Mesothelial cell of epicardium (in vitro differentiated cells): ENCODE measurements around the gene CD36. TPM values are rescaled to one million over a fixed set of nuclear protein-coding genes. Genes with fewer than 3 reads are reported as not detected.

Experiments used
- DNase-seq, 2 experiments: peaks; one replicate each; pipeline ENCODE4 v3.0.0; 2021; ENCODE audit warnings: low spot score in 2 of 2; ENCODE audit not compliant: unreplicated experiment in 2 of 2
- H3K27ac Mint-ChIP-seq: 2 replicates; pipeline ENCODE4 v1.8.0; 2021; ENCODE audit warnings: mixed read lengths
- H3K27me3 Mint-ChIP-seq: 2 replicates; pipeline ENCODE4 v1.8.0; 2021; ENCODE audit warnings: low read depth, mixed read lengths
- H3K36me3 Mint-ChIP-seq: 2 replicates; pipeline ENCODE4 v1.8.0; 2021; ENCODE audit warnings: mixed read lengths
- H3K4me1 Mint-ChIP-seq: 2 replicates; pipeline ENCODE4 v1.8.0; 2021; ENCODE audit warnings: mixed read lengths
- H3K4me3 Mint-ChIP-seq: 2 replicates; pipeline ENCODE4 v1.8.0; 2021; ENCODE audit warnings: mild to moderate bottlenecking, moderate library complexity, mixed read lengths
- H3K9me3 Mint-ChIP-seq: 2 replicates; pipeline ENCODE4 v1.8.0; 2021; ENCODE audit warnings: mixed read lengths
- total RNA-seq: library from RNA; stranded (reverse); gene quantifications from 3 replicates; pipeline ENCODE4 v1.2.1, GENCODE V29; 2021
- TF ChIP-seq, protein P1 (sequence below): fragments of 200-600 bp; sonication (generic); IDR thresholded peaks from one replicate; pipeline ENCODE4 v1.5.0; 2021; ENCODE audit warnings: antibody characterized with exemption; ENCODE audit not compliant: unreplicated experiment

The CD36 gene
- total RNA-seq, 1 donor from 2014 or later, result 0.34 TPM

DNA sequence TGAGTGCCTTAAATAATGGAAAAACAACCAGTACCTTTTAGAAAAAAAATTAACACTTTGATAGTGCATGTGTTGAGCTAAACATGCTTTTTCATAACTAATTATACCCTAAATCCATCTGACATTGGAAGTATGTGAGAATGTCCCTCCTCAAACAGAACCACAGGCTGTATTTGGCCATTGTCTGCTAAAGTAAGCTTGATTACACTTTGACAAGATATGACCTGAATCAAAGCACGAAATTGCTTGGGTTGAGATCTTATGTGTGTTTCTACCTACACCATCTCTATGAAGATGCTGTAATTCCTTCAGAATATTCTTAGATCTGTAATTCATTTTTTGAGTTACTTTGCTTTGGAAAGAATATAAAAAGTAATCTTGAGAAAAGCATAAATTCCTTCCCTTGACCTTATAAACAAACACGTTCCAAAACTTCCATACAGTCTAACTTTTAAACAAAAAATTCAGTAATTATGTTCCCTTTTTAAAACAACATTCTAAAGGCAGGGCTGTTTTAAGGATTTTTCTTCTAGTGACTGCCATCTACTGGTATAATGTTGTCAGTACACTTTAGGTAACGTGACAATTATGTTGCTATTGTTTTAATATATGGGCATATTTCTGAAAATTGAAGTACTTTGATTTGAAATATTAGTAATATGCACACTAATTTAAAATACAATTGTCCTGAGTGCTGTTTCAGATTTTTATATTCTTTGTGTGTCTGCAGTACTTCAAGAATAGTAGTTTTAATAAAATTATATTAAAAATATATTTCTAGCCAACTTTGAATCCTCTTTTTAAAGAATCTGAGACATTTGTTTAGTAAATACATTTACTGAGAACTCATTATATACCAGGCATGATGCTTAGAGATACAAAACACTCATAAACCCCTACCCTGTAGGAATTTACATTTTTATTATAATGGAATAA is 20.9 kb downstream of the CD36 start:
- H3K9me3 Mint-ChIP-seq, result no peaks in the 10 kb centered on the region
- no peak for DNase-seq
- H3K36me3 Mint-ChIP-seq, result no peaks in the 10 kb centered on the region
- no peak overlapping the region for H3K4me3 Mint-ChIP-seq
- TF ChIP-seq, protein P1, sequence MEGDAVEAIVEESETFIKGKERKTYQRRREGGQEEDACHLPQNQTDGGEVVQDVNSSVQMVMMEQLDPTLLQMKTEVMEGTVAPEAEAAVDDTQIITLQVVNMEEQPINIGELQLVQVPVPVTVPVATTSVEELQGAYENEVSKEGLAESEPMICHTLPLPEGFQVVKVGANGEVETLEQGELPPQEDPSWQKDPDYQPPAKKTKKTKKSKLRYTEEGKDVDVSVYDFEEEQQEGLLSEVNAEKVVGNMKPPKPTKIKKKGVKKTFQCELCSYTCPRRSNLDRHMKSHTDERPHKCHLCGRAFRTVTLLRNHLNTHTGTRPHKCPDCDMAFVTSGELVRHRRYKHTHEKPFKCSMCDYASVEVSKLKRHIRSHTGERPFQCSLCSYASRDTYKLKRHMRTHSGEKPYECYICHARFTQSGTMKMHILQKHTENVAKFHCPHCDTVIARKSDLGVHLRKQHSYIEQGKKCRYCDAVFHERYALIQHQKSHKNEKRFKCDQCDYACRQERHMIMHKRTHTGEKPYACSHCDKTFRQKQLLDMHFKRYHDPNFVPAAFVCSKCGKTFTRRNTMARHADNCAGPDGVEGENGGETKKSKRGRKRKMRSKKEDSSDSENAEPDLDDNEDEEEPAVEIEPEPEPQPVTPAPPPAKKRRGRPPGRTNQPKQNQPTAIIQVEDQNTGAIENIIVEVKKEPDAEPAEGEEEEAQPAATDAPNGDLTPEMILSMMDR, result peak; percentile 86
- H3K27ac Mint-ChIP-seq, result no peak overlapping the region
- H3K4me1 Mint-ChIP-seq, result peaks cover 6% of the 10 kb centered on the region
- H3K27me3 Mint-ChIP-seq, result no peaks in the 10 kb centered on the region

DNA sequence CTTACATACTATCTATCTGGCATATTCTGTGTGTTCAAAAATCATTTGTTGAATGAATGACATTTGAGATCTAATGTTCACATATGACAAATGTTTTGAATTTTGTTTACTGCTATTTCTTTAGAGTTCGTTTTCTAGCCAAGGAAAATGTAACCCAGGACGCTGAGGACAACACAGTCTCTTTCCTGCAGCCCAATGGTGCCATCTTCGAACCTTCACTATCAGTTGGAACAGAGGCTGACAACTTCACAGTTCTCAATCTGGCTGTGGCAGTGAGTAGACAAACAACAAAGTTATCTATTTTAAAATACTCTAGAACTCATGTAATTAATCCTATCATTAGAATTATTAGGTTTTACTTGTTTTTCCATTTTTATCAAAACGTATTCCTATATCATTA is 22.5 kb downstream of the CD36 start:
- H3K9me3 Mint-ChIP-seq, result no peaks in the 10 kb centered on the region

DNA sequence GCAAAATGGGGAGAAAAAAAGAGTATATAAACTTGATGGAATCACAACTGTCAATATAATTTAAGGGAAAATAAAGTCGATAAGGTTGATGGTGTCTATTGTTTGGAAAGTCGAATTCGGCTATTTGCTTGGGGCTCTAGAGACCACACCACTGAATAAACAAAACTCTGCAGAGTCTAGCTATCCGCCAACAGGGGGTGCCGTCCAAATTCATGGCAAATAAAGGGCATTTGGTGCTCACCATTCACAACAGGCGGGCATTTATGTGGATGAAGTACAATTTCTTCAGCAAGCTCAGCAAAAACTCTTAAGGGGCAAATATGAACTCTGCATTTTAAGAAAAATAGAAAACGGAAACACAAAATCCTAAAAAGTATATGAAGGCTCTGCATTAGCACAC is 23.3 kb downstream of the CD36 start:
- Mint-ChIP-seq H3K36me3 (no peaks in the 10 kb centered on the region), H3K27me3 (no peaks in the 10 kb centered on the region), H3K4me1 (peaks cover 10% of the 10 kb centered on the region), H3K27ac (no peak overlapping the region), H3K9me3 (no peaks in the 10 kb centered on the region), H3K4me3 (no peak overlapping the region)
- DNase-seq, result no peak
- TF ChIP-seq, protein P1, result no peak

More for the DNA sequence above, 22.5 kb downstream of the CD36 start:
- Mint-ChIP-seq H3K4me3 (no peak overlapping the region), H3K4me1 (peaks cover 10% of the 10 kb centered on the region), H3K36me3 (no peaks in the 10 kb centered on the region), H3K27me3 (no peaks in the 10 kb centered on the region), H3K27ac (no peak overlapping the region)
- TF ChIP-seq, protein P1, result no peak
- no peak for DNase-seq

DNA sequence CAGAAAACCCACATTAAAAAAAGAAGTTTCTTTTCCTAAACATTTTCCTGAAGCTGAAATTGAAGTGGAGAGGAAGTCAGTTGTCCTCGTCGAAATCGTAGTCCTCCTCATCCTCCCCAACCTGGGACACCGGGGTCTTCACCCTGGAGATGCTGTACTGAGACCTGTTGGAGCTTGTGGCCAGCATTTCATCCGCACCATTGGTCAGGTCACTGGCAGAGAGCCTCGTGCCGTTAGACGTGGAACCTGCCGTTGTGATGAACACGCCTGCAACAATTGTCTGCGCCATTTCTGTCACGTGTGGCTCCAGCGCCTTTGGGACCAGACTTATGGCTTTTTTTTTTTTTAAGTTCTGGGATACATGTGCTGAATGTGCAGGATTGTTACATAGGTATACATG is 23.8 kb downstream of the CD36 start:
- TF ChIP-seq, protein P1, result no peak
- peaks cover 10% of the 10 kb centered on the region for H3K4me1 Mint-ChIP-seq
- H3K36me3 Mint-ChIP-seq, result no peaks in the 10 kb centered on the region
- no peaks in the 10 kb centered on the region for H3K27me3 Mint-ChIP-seq
- no peak for DNase-seq
- H3K27ac Mint-ChIP-seq, result no peak overlapping the region
- H3K9me3 Mint-ChIP-seq, result no peaks in the 10 kb centered on the region
- H3K4me3 Mint-ChIP-seq, result no peak overlapping the region

DNA sequence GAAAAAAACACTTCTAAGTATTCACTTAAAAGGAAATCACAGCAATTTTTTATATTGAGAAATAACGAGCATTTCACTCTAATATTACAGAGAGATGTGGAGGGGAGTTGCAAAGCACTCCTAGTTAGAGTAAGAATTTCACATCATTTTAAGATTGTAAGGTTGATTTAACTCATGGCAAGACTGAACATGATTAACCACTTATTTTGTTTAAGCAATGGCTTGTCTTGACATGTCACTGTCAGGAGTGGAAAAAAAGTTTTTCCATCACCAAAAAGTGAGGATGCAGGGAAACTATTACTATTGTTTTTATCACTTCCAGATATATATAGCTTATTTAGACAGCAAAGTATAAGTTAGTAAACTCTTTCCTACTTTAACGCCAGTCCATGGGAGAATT is 27.1 kb downstream of the CD36 start:
- TF ChIP-seq, protein P1, result no peak
- Mint-ChIP-seq H3K36me3 (no peaks in the 10 kb centered on the region), H3K27me3 (no peaks in the 10 kb centered on the region), H3K4me3 (no peak overlapping the region), H3K27ac (no peak overlapping the region), H3K9me3 (no peaks in the 10 kb centered on the region), H3K4me1 (peaks cover 4% of the 10 kb centered on the region)
- DNase-seq, result no peak
